HG03060 (cell line): ENCODE results near the gene UBTF.

ENCODE experiments used
- ATAC-seq: cut with Tn5 transposase; IDR thresholded peaks from one replicate; pipeline ENCODE4 v1.9.1; 2021; ENCODE audit warnings: low read depth, moderate number of reproducible peaks; ENCODE audit not compliant: unreplicated experiment

The UBTF gene

GRCh38 chr17:44216694-44217093, 2.8 kb downstream of the UBTF start:
- ATAC-seq: no peak

DNA sequence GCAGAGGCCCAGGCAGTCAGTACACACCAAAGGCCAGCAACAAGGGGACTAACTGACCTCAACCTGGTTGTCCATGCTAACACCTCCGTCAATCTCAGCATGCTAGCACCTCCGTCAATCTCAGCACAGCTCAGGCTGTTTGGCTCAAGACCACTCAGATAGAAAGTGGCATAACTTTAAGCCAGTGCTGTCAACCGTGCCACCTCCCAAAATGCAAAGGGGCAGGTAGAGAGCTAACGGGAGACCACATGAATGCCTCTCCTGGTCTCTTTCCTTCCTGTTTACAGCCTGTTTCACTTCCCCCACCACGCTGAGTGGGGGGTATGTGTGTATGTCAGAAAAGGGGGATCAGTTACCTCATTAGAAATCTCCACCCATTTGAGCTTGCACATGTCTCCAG, 3.3 kb downstream of the UBTF start:
- ATAC-seq: no peak

DNA sequence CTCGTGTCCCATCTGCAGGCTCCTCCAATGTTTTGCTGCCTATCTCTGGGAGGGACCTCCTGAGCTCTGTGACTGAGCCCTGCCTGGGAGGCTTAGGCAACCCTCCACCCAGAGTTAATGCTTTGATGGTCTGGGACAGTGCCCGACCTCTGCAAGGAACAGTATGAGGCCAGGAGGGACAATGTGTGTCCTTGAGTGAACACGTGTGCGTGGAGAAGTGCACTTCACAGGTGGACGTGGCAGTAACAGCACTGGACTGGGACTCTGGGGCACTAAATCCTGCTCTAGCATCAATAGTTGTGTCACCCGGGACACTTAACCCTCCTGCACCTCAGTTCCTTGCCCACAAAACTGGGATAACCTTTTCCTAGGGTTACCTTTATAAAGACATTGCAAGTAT, 4.6 kb downstream of the UBTF start:
- ATAC-seq: no peak

DNA sequence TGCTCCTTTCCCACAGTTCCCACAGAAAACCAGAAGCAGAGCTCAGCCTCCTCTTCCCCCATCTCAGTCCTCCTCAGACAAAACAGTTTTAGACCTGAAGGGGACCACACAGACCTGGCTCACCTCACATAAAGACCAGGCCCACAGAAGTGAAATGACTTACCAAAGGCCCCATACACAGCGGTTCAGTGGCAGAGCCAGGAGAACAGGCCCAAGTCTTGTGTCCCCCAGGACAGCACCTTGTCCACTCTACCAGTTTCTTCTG, 5.3 kb downstream of the UBTF start:
- no peak for ATAC-seq

- no peak for ATAC-seq
These were observed 5.9 kb downstream of the UBTF start for GRCh38 chr17:44213403-44214229.

DNA sequence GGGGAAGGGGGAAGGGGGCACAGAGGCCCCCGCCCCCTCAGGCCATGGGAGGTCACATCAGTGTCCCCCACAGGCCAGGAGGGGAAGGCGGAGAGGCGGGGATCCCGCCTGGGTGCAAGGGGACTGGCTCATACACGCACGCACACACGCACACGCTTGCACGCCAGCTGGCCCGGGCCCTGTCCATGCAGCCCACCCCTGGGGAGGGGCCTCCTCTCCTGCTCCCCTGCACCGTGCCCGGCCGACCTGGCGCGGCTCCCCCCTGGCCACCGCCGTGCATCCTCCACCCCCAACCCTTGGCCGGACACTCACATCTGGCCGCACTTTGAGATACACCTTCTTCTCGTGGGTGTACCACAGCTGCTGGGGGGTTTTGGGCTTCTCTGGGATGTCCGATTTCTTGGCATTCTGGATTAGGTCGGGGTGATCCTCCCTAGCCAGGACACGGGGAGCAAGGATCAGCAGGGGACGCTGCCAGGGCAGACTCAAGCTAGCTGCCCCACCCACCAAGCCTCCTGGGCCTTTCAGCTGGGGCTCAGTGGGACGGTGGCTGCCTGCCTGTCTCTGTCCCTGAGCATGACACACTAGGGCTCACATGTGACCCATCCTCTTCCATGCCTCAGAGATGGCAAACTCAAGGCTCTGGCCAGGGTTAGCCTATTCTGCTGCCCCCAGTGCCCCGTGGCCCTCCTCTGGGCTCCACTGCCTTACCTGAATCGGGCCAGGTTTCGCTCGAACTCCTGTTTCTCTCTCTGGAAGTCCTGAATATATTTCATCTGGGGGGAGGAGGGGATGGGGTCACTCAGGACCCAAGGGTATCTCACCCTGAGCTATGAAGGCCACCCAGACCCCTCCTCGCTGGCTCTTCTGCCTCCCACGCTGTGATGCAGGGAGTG, 6.7 kb downstream of the UBTF start:
- no peak for ATAC-seq

DNA sequence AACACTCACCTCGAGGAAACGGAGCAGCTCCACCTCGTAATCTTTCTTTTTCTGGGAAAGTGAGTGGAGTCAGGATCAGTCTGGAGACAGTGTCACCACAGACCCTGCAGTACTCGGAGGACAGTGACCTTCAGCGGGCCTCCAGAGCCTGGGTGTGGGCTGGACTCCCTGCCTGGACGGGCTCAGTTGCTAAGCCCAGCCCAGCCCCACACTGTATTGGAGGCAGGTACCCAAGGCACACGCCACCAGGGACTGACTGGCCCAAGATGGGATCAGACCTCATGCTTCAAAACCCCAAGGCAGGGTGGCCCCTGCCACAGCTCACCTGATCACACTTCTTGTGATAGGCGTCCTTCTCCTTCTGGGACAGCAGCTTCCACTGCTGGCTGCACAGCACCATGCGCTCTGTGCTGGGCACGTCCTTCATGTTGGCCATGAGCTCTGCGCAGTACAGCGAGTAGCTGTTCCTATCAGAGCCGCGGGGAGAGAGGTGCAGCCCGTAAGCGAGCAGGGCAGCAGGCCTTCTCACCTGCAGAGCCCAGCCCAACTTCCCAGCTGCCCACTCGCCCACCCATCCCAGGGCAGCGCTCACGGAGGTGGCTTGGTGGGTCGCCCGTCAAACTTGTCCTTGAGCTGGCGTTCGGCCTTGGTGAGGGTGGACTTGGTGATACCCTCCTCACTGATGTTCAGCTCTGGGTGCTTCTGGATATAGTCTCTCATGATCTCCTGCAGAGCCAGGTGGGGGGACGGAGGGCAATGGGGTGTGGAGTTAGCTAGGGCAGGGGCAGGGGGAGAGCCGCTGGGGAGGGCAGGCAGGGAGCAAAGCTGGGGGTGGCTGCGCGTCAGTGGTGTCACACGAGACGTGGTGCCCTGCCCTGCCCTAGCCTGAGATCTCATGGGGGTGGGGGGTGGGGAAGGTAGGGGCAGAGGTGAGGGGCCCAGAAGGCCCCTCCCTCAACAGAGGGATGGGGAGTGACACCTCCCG, 7.9 kb downstream of the UBTF start:
- no peak for ATAC-seq

DNA sequence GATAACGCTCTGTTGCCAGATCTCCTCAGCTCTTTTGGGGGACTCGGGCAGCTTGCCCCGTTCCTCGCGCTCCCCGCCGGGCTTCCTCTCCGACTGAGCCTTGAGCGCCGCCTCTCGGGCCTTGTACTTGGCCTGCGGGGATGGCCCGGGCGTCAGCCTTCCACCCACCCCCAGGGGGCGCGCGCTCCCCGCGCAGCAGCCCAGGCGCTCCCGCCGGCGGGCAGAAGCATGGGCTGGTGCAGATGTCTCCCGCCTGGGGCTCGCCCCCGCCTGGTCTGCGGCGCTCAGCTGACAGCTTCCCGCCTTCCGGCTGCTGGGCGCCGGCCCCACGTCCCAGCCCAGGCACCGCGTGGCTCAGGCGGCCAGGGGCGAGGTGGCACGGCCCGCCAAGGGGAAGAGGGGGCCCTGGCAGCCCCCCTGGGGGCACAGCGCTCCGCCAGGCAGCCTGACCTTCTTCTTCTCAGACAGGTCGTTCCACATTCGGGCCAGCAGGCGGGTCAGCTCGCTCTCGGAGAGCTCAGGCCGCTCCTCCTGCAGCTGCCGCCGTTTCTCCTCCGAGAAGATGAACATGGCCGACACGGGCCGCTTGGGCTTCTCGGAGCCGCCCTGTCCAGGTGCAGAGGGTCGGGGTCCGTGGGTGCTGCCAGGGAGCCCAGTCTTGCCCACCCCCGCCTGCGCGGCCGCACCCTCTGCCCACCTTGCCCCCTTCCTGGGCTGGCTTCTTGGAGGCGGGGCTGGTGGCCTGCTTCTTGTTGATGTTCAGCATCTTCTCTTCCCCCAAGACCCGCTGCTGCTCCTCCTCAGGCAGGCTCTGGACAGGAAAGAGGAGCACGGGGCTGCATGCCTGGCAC, 8.9 kb downstream of the UBTF start:
- ATAC-seq: no peak

- ATAC-seq: no peak
These were observed 9.6 kb downstream of the UBTF start for GRCh38 chr17:44209786-44210341.

- ATAC-seq: no peak
These were observed 11.7 kb downstream of the UBTF start for GRCh38 chr17:44207743-44208142.

- ATAC-seq: no peak
These were observed 12.2 kb downstream of the UBTF start for GRCh38 chr17:44207319-44207718.

DNA sequence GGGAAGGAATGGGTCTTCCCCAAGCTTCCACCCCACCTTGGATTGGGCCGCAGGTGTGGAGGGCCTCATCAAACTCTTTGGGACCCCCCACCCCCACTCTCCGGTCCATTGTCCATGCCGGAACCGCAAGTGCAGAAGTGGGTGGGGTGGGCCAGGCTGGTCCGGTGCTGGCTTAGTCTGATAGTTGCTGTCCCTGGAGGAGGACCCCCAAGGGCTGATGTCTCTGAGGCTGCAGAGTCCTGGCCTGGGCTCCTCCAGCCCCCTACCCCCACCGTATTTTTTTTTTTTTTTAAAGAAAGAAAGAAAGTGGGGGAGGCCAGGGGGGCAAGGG, 12.7 kb downstream of the UBTF start:
- no peak for ATAC-seq

DNA sequence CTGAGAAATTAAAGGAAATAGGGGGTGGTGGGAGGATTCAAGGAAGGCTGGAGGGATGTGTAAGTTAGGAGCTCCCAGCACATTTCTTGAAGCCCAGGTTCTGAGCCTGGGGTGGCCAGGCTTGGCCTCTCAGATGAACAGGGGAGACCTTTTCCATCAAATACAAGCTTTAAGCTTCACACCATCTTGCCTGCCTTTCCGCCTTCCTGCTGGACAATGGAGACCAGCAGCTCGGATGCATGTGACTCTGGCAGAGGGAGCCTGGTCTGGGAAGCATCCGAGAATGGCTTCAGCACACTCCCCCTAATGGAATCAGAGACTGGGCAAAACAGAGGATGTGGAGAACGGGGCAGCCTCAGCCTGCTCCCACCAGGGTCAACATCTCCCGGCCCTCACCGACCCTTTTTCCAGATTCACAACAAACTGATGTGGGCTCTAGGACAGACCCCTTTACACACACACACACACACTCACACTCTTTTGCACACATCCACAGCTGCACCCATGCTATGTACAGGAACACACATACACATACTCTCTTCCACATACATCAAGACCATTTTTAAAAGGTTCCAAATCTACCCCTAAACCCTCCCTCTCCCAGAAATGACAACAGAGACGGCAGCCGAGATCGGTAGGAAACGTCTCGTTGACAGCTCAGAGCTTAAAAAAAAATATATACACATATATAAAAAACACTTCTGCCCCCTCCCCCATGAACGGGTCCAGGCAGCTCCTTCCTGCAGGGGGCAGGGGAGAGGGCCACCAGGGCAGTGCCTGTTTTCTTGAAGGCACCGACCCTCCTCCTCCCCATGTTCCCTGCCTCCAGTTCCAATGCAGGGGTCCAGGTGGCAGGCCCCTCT, 13.3 kb downstream of the UBTF start:
- no peak for ATAC-seq

DNA sequence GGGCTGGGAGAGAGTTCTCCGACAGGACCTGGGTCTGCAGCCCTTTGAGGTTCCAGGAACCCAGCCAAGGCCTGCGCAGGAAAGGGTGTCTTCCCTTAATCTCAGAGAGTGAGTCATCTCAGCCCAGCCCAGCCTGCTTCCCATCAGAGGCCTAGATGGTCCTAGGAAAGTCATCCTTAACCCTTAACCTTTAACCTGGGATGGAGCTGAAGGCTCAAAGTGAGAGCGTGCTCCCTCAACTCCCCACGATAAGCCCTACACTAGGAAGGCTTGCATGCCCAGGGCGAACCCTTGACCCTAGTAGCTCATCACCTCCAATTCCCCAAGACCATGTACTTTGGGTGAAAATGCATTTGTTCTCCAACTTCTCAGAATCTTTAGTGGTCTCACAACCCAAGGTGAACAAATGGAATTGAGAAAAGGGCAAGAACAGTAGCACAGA, 15.0 kb downstream of the UBTF start:
- no peak for ATAC-seq

GRCh38 chr17:44203731-44204440, 15.6 kb downstream of the UBTF start:
- no peak for ATAC-seq

GRCh38 chr17:44202756-44203155, 16.7 kb downstream of the UBTF start:
- ATAC-seq: no peak

DNA sequence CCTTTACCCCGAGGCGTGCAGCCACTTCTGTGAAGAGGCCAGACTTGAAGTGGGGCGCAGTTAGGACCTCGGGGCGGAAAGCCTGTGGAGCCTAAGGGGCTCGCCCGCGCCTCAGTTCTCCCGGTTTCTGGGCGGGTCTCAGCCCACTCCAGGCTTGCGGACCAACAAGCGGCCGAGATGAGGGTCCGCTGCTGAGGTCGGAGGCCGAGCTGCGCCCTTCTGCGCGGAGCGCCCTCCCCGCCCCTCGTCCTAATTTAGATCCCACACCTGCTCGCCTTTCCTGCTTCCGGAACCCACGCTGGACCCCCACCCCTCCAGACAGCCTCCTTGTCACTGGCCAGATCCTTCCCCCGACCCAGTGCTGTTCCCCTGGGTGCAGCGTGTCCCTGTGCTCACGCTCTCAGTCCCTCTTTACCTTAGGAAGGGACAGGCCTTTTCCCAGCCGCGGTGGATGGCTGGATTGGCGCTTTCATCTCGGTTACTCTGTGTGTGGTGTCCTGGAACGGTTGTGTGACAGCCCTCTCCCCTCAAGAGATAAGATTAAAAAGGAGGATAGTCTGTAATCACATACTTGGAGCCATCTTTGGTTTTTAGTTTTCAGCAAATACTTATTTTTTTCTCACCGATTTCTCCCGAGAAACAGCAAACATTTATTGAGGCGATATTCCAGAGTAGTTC, 18.9 kb downstream of the UBTF start:
- ATAC-seq: no peak
